ENCODE measurements around the gene MTO1.
"Not testable (repeated sequence)": the region's sequence is repeated elsewhere in the genome, so short reads cannot be mapped to it uniquely, and the experiment has no call there.

- TF ChIP-seq POLR2AphosphoS5 (IDR thresholded peaks at IDR 0.05; ENCODE audit: low read depth, low read length); TAF1 (IDR thresholded peaks at IDR 0.05; ENCODE audit: borderline replicate concordance, low read depth, low read length): not testable (repeated sequence)
These were observed 80.9 kb downstream of the MTO1 start for GRCh38 chr6:73542481-73542880.

All from GM12892 (cell line).